ENCODE measurements around the gene RFXANK.

Gene RFXANK

DNA sequence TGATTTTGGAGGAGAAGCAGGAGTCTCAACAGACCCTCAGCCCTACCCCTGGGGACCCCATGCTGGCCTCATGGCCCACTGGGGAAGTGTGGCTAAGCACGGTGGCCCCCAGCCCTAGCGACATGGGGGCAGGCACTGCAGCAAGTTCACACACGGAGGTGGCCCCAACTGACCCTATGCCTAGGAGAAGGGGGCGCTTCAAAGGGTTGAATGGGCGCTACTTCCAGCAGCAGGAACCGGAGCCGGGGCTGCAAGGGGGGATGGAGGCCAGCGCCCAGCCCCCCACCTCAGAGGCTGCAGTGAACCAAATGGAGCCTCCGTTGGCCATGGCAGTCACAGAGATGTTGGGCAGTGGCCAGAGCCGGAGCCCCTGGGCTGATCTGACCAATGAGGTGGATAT is 34.6 kb downstream of the RFXANK start:
- in situ Hi-C loops (cut with MboI; ENCODE audit: low sequenced_read_pairs): no loop called here

DNA sequence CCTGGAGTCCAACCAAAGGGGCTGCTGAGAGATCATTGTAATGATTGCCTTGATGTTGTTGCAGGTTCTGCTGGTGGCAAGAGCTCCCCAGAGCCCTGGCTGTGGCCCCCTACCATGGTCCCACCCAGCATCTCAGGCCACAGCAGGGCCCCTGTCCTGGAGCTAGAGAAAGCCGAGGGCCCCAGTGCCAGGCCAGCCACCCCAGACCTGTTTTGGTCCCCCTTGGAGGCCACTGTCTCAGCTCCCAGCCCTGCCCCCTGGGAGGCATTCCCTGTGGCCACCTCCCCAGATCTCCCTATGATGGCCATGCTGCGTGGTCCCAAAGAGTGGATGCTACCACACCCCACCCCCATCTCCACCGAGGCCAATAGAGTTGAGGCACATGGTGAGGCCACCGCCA is 35.2 kb downstream of the RFXANK start:
- in situ Hi-C loops (cut with MboI; ENCODE audit: low sequenced_read_pairs): no loop called here

DNA sequence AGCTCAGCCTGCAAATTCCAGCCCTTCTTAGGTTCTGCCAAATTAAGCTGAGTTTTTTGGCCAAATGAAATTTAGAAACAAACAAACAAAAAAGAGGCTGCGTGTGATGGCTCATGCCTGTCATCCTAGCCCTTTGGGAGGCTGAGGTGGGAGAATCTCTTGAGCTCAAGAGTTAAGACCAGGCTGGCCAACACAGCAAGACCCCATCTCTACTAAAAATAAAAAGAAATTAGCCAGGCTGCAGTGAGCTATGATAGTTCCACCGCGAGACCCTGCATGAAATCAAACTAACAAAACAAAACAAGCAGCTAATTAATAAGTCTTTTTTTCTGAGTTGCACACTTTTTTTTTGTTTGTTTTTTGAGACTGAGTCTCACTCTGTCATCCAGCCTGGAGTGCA is 37.6 kb downstream of the RFXANK start:
- in situ Hi-C loops (cut with MboI; ENCODE audit: low sequenced_read_pairs): no loop called here

DNA sequence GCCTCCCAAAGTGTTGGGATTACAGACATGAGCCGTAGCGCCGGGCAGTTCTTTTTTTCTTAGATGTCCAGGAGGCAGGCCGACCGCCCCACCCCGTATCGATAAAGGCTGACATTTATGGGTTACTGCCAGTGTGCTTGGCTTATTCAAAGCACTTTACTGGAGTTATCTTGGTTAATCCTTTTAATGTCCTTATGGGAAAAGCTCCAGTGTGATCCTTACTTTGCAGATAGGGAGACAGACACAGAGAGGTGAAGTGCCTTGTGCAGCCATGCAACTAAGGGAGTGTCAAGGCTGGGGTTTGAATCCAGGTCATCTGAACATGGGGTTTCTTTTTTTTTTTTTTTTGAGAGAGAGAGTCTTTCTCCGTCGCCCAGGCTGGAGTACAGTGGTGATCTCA is 38.9 kb downstream of the RFXANK start:
- in situ Hi-C loops (cut with MboI; ENCODE audit: low sequenced_read_pairs): no loop called here

DNA sequence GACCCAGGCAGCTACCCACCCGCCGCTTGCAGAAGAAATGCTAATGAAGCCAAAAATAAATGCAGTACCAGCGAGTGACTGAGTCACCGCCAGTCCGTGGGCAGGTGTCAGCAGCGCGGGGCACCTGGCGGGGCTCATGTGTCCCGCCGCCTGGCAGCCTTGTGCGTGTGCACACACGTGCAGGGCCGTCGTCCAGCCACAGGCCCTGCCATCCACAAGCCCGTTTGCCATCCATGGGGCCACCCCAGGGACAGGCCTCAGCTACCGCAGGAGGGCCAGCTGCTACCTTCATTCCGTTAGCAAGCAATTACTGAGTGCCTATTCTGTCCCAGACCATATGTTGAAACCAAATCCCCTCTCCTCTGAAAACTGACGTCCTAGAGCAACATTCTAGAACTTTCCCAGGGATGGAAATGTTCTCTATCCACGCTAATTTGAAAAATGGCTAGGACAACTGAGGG is 40.2 kb downstream of the RFXANK start:
- in situ Hi-C loops (cut with MboI; ENCODE audit: low sequenced_read_pairs): no loop called here

DNA sequence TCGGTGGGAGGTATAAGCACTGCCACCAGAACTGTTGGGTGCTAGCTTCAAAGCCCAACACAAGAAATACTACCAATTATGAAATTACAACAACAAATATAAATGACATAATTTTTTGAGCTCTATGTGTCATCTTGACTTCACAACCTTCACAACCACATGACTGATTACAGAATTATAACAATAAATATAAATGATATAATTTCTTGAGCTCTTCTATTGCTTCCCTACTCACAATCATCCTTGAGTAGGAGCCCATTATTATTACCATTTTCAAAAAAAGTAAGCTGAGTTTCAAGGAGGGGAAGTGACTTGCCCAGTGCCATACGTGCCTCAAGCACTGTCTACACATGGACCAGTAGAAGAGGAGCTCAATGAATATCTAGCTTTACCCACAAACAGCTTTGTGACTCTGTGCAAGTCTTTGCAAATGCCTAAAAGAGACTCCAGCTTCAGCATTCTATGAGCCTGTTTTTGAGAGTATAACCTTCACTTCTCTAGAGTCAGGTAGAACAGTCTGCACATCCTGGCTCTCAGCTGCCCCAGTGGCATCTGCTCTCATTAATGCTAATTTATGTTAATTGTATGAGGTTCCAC is 42.3 kb downstream of the RFXANK start:
- in situ Hi-C loops (cut with MboI; ENCODE audit: low sequenced_read_pairs): no loop called here

DNA sequence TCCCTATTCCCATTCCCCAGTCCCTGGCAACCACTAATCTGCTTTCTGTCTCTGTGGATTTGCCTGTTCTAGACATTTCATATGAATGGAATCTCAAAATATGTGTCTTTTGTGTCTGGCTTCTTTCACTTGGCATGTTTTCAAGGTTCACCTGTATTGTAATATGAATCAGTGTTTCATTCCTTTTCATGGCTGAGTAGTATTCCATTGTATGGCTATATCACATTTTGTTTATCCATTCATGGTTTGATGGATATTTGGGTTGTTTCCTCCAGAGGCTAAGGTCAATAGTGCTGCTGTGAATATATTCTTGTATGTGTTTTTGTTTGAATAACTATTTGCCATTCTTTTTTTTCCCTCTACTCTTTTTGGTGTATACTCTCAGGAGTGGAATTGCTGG is 44.1 kb downstream of the RFXANK start:
- in situ Hi-C loops (cut with MboI; ENCODE audit: low sequenced_read_pairs): no loop called here

DNA sequence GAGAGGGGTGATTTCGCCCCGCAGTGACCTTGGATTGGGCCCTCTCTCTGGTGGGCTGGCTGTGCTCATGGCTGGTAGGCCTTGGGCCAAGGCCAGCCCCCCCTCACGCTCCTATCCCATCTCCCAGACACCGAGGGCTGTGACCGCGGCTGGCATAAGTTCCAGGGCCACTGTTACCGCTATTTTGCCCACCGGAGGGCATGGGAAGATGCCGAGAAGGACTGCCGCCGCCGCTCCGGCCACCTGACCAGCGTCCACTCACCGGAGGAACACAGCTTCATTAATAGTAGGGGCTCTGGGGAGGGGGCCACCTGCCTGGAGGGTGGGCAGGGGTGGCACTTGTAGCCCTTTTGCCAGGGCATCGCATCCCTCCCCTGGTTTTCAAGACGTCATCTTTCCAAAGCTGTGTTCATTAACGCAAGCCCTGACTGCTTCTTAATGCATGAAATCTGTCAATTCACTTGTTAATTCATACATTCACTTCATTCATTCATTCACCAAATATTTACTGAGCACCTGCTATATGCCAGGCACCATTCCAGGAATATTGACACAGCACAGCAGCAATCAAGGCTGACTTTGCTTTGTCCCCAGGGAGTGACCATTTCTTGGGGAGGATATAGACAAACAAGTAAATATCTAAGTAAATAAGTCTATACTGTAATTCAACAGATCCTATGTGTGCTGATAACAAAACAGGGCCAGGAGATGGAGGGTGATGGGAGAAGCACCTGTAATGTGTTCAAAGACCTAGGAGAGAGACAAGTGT is 46.3 kb downstream of the RFXANK start:
- in situ Hi-C loops (cut with MboI; ENCODE audit: low sequenced_read_pairs): no loop called here

DNA sequence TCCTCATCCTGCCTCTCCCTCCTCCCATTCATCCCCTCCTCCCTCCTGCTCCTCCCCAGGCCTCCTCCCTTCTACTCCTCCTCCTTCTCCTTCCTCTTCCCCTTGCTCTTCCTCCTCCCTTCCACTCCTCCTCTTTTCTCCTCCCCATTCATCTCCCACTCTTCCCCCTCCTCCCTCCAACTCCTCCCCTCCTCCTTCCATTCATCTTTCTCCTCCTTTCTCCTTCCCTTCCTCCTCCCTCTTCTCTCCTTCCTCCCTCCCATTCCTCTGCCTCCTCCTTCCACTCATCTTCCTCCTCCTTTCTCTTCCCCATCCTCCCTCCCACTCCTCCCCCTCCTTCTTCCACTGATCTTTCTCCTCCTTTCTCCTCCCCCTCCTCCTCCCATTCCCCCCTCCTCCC is 47.6 kb downstream of the RFXANK start:
- in situ Hi-C loops (cut with MboI; ENCODE audit: low sequenced_read_pairs): no loop called here

DNA sequence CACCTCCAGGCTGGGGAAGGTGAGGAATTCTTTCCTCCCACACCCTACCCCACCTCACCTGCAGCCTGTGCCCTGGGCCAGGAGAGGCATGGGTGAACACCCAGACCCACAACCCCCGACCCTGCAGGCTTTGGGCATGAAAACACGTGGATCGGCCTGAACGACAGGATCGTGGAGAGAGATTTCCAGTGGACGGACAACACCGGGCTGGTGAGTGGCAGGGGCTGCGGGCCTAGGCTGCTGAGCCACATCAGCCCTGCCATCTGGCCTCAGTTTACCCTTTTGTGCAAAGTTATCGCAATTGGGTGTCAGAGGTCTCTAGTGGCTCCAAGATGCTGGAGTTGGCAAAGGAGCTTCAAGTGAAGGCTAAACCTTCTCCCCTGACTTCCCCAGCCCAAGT is 48.4 kb downstream of the RFXANK start:
- in situ Hi-C loops (cut with MboI; ENCODE audit: low sequenced_read_pairs): no loop called here

DNA sequence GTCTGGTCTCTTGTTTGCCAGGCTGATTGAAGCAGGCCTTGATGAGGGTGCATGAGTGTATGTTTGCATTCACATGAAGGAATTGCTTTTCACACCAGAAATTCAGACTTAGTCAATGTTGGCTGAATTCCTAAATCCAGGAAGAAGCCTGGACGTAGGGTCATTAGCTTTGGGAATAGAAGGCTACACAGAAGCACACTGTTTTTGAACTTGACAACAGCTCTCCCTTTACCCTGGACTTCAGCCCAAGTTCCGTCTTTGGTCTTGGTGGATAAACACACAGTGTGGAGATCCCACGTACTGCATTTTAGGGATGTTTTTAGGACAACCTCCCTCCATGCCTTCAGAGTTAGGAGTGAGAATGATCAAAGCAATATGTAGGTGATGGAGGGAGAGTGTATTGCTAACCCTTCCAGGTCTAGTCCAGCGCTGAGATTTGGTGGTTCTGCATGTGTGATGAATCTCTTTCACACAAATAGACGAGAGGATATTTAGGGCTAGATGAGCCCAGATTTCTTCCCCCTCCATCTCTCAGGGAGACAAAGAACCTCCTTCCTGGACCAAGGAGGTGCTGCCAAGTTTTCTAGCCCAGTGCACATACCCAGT is 58.2 kb downstream of the RFXANK start:
- in situ Hi-C loops (cut with MboI; ENCODE audit: low sequenced_read_pairs): no loop called here
